Stomach (tissue), 4 donors: ENCODE data around the gene RAB19.

Source experiments
- CTCF ChIP-seq, 7 experiments: fragments of 450-650 bp in 4 of 7; fragments of 200-600 bp in 3 of 7; sonication (generic) in 3 of 7; IDR thresholded peaks; one replicate each; pipeline ENCODE4 v1.5.1; 2016 to 2019; ENCODE audit warnings: antibody characterized with exemption in 7 of 7, control low read depth in 2 of 7, mild to moderate bottlenecking in 1 of 7
- EP300 ChIP-seq: sonication (generic); formaldehyde crosslinking; IDR thresholded peaks from one replicate; pipeline ENCODE4 v1.6.1; 2017; ENCODE audit warnings: antibody characterized with exemption
- POLR2A ChIP-seq, 4 donors: fragments of 450-650 bp; IDR thresholded peaks; one replicate each; pipeline ENCODE4 v1.6.1; 2016; ENCODE audit warnings: antibody characterized with exemption in 4 of 4, control low read depth in 2 of 4, mild to moderate bottlenecking in 1 of 4, moderate library complexity in 1 of 4
- POLR2AphosphoS5 ChIP-seq, 3 donors: sonication (generic); formaldehyde crosslinking; IDR thresholded peaks; one replicate each; pipeline ENCODE4 v1.6.1; 2016; ENCODE audit warnings: antibody characterized with exemption in 3 of 3

GRCh38 chr7:140418653-140419052 is 14.8 kb downstream of the RAB19 start:
- TF ChIP-seq CTCF (IDR thresholded peaks at IDR 0.05), result no peak
- no peak for TF ChIP-seq POLR2AphosphoS5 (IDR thresholded peaks at IDR 0.05)
- TF ChIP-seq POLR2A (IDR thresholded peaks at IDR 0.05), result no peak
- no peak for TF ChIP-seq EP300
